GM23338 (cell line): ENCODE data around the gene PTGER4. TPM values are rescaled to one million over a fixed set of nuclear protein-coding genes. Genes with fewer than 3 reads are reported as not detected.

Source experiments
- ATAC-seq: fragments of 200-7000 bp; cut with Tn5 transposase; 3 replicates; pipeline ENCODE4 v1.9.1; 2020
- DNase-seq: peaks from one replicate; pipeline ENCODE4 v3.0.0-alpha.2; 2015; ENCODE audit warnings: low spot score
- H2AFZ ChIP-seq: fragments of 200-600 bp; sonication (generic); 2 replicates; pipeline ENCODE4 v1.8.0; 2016; ENCODE audit warnings: antibody characterized with exemption, mild to moderate bottlenecking, moderate library complexity
- H3F3A ChIP-seq: fragments of 200-600 bp; sonication (generic); replicated peaks from 2 replicates; pipeline ENCODE4 v1.8.0; 2017; ENCODE audit warnings: antibody characterized with exemption, mixed run types, low read depth
- H3K27ac ChIP-seq: fragments of 200-600 bp; sonication (generic); 2 replicates; pipeline ENCODE4 v1.6.1; 2016; ENCODE audit warnings: low read depth
- H3K27me3 ChIP-seq: fragments of 200-600 bp; sonication (generic); 2 replicates; pipeline ENCODE4 v1.8.0; 2016; ENCODE audit warnings: mild to moderate bottlenecking, mixed run types, moderate library complexity; ENCODE audit not compliant: insufficient read depth
- H3K36me3 ChIP-seq: fragments of 200-600 bp; sonication (generic); 2 replicates; pipeline ENCODE4 v1.8.0; 2016; ENCODE audit warnings: mild to moderate bottlenecking; ENCODE audit not compliant: insufficient read depth
- H3K4me1 ChIP-seq: fragments of 200-600 bp; sonication (generic); 2 replicates; pipeline ENCODE4 v1.8.0; 2016; ENCODE audit warnings: mild to moderate bottlenecking, moderate library complexity; ENCODE audit not compliant: insufficient read depth
- H3K4me2 ChIP-seq: fragments of 200-600 bp; sonication (generic); 2 replicates; pipeline ENCODE4 v1.7.1; 2017; ENCODE audit warnings: mixed run types
- H3K4me3 ChIP-seq: fragments of 200-600 bp; sonication (generic); 2 replicates; pipeline ENCODE4 v1.6.1; 2016; ENCODE audit warnings: mixed run types
- H3K79me2 ChIP-seq: fragments of 200-600 bp; sonication (generic); replicated peaks from 2 replicates; pipeline ENCODE4 v1.8.0; 2017; ENCODE audit warnings: mild to moderate bottlenecking; ENCODE audit not compliant: insufficient read depth
- H3K9me2 ChIP-seq: fragments of 200-600 bp; sonication (generic); 2 replicates; pipeline ENCODE4 v1.8.0; 2017; ENCODE audit not compliant: insufficient read depth
- H4K20me1 ChIP-seq: fragments of 200-600 bp; sonication (generic); replicated peaks from 2 replicates; pipeline ENCODE4 v1.8.0; 2017; ENCODE audit warnings: mild to moderate bottlenecking; ENCODE audit not compliant: insufficient read depth
- H3K27ac Mint-ChIP-seq: 2 replicates; pipeline ENCODE4 v1.8.0; 2020; ENCODE audit warnings: inconsistent platforms, mild to moderate bottlenecking, moderate library complexity, mixed read lengths
- H3K27me3 Mint-ChIP-seq: 3 replicates; pipeline ENCODE4 v1.8.0; 2022; ENCODE audit warnings: low read depth, mild to moderate bottlenecking, moderate library complexity, mixed read lengths, inconsistent platforms; ENCODE audit not compliant: insufficient read depth, poor library complexity
- H3K36me3 Mint-ChIP-seq: 3 replicates; pipeline ENCODE4 v1.8.0; 2021; ENCODE audit warnings: low read depth, mild to moderate bottlenecking, inconsistent platforms, moderate library complexity, mixed read lengths
- H3K4me1 Mint-ChIP-seq: 3 replicates; pipeline ENCODE4 v1.8.0; 2020; ENCODE audit warnings: mild to moderate bottlenecking, inconsistent platforms, mixed read lengths
- H3K4me3 Mint-ChIP-seq: 3 replicates; pipeline ENCODE4 v1.8.0; 2021; ENCODE audit warnings: moderate library complexity, mild to moderate bottlenecking, inconsistent platforms, mixed read lengths
- H3K9me3 Mint-ChIP-seq: 3 replicates; pipeline ENCODE4 v1.8.0; 2020; ENCODE audit warnings: moderate library complexity, mild to moderate bottlenecking, inconsistent platforms, mixed read lengths
- CREB1 ChIP-seq: fragments of 250-450 bp; sonication (Bioruptor Pico); IDR thresholded peaks from 2 replicates; pipeline ENCODE4 v1.5.0; 2020; ENCODE audit warnings: low read depth, mild to moderate bottlenecking, moderate library complexity
- EZH2 ChIP-seq: fragments of 200-600 bp; sonication (generic); IDR thresholded peaks from one replicate; pipeline ENCODE4 v1.8.0; 2017; ENCODE audit warnings: antibody characterized with exemption, mild to moderate bottlenecking, low read depth; ENCODE audit not compliant: unreplicated experiment
- EZH2phosphoT487 ChIP-seq: fragments of 200-600 bp; sonication (generic); IDR thresholded peaks from one replicate; pipeline ENCODE4 v1.8.1; 2018; ENCODE audit warnings: antibody characterized with exemption; ENCODE audit not compliant: unreplicated experiment
- JUNB ChIP-seq: IDR thresholded peaks from one replicate; pipeline ENCODE4 v1.6.1; 2016; ENCODE audit warnings: antibody characterized with exemption; ENCODE audit not compliant: unreplicated experiment
- NANOG ChIP-seq: IDR thresholded peaks from 2 replicates; pipeline ENCODE4 v1.6.1; 2016; ENCODE audit warnings: antibody characterized with exemption, borderline replicate concordance
- POLR2AphosphoS5 ChIP-seq: IDR thresholded peaks from 2 replicates; pipeline ENCODE4 v1.6.1; 2016; ENCODE audit warnings: antibody characterized with exemption, low read depth
- STAT1 ChIP-seq: IDR thresholded peaks from one replicate; pipeline ENCODE4 v1.6.1; 2016; ENCODE audit warnings: antibody characterized with exemption; ENCODE audit not compliant: unreplicated experiment
- ZNF114 ChIP-seq: fragments of 250-450 bp; sonication (Bioruptor Pico); IDR thresholded peaks from 2 replicates; pipeline ENCODE4 v1.5.0; 2020; ENCODE audit warnings: mild to moderate bottlenecking, moderate library complexity
- ZNF331 ChIP-seq: fragments of 250-450 bp; sonication (Bioruptor Pico); IDR thresholded peaks from 2 replicates; pipeline ENCODE4 v1.5.0; 2020; ENCODE audit warnings: low read depth, mild to moderate bottlenecking, moderate library complexity
- polyA plus RNA-seq: library from polyadenylated mRNA; unstranded; fragments of >200 nt; fragmentation: Nextera tagmentation; extraction: Ambion mirVana; gene quantifications from 2 replicates; pipeline ENCODE4 v1.2.1, GENCODE V29; 2016
- total RNA-seq: library from RNA; depleted of rRNA; stranded (reverse); fragments of >200 nt; shearing (Covaris generic); gene quantifications from 2 replicates; pipeline ENCODE4 v1.2.3, GENCODE V29; 2014
- TF ChIP-seq, protein P1 (sequence below): IDR thresholded peaks from one replicate; pipeline ENCODE4 v1.6.1; 2018; ENCODE audit warnings: antibody characterized with exemption; ENCODE audit not compliant: unreplicated experiment
- TF ChIP-seq, protein P2 (sequence below): IDR thresholded peaks from 2 replicates; pipeline ENCODE4 v1.6.1; 2016; ENCODE audit warnings: antibody characterized with exemption
- TF ChIP-seq, protein P3 (sequence below), 2 experiments: fragments of 200-600 bp in 1 of 2; sonication (generic) in 1 of 2; conservative IDR thresholded peaks; 2 replicates each; pipeline versions ENCODE4 v1.5.1 to v1.6.1; 2016 to 2017; ENCODE audit warnings: antibody characterized with exemption in 2 of 2, low read depth in 2 of 2, mild to moderate bottlenecking in 2 of 2, moderate library complexity in 1 of 2
- TF ChIP-seq, protein P4 (sequence below): fragments of 250-450 bp; sonication (Bioruptor Pico); IDR thresholded peaks from 2 replicates; pipeline ENCODE4 v1.5.0; 2020; ENCODE audit warnings: mild to moderate bottlenecking, moderate library complexity

Gene PTGER4
- total and polyA plus RNA-seq, 2 experiments from 2014 or later: 0.82 to 4.4 TPM

DNA sequence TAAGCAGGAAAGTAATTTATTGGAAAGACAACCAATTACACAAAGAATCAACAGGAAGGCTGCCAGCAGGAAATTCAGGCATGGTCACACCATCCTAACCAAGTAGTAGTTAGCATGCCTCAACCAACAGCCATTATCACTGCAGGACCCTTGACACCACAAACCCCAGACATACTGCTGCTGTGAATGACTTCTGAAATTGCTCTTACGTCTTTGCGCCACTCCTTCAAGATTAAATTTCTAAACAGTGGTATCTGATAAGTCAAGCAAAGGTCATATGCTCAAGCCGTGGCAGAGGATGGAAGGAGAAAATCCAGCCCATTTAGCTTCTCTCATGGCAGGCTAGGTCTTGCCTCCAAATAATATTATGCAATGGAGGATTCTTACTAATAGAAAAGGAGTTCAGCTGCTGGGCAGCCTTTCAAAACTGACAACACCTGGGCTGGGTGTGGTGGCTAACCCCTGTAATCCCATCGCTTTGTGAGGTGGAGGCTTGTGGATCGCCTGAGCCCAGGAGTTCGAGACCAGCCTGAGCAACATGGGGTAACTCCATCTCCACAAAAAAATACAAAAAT is 5.0 kb upstream of the PTGER4 start:
- H3K27me3 Mint-ChIP-seq: peaks cover 6% of the 10 kb centered on the region

More for the DNA sequence above, 5.0 kb upstream of the PTGER4 start:
- no peaks in the 10 kb centered on the region for H3K79me2 ChIP-seq
- no peak overlapping the region for H3K4me2 ChIP-seq
- DNase-seq: no peak
- H3K4me3 Mint-ChIP-seq: no peak overlapping the region
- peaks cover 10% of the 10 kb centered on the region for H3K27me3 ChIP-seq
- H3K36me3 Mint-ChIP-seq: no peaks in the 10 kb centered on the region
- no peaks in the 10 kb centered on the region for H3K36me3 ChIP-seq
- no peak overlapping the region for H3K4me3 ChIP-seq
- no peaks in the 10 kb centered on the region for H3K9me3 Mint-ChIP-seq
- no peak overlapping the region for H2AFZ ChIP-seq
- TF ChIP-seq, protein P1, sequence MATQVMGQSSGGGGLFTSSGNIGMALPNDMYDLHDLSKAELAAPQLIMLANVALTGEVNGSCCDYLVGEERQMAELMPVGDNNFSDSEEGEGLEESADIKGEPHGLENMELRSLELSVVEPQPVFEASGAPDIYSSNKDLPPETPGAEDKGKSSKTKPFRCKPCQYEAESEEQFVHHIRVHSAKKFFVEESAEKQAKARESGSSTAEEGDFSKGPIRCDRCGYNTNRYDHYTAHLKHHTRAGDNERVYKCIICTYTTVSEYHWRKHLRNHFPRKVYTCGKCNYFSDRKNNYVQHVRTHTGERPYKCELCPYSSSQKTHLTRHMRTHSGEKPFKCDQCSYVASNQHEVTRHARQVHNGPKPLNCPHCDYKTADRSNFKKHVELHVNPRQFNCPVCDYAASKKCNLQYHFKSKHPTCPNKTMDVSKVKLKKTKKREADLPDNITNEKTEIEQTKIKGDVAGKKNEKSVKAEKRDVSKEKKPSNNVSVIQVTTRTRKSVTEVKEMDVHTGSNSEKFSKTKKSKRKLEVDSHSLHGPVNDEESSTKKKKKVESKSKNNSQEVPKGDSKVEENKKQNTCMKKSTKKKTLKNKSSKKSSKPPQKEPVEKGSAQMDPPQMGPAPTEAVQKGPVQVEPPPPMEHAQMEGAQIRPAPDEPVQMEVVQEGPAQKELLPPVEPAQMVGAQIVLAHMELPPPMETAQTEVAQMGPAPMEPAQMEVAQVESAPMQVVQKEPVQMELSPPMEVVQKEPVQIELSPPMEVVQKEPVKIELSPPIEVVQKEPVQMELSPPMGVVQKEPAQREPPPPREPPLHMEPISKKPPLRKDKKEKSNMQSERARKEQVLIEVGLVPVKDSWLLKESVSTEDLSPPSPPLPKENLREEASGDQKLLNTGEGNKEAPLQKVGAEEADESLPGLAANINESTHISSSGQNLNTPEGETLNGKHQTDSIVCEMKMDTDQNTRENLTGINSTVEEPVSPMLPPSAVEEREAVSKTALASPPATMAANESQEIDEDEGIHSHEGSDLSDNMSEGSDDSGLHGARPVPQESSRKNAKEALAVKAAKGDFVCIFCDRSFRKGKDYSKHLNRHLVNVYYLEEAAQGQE: no peak
- TF ChIP-seq EZH2 (no peak), ZNF331 (CRISPR knock-in tag) (no peak), STAT1 (no peak), POLR2AphosphoS5 (no peak), NANOG (no peak), JUNB (no peak), ZNF114 (CRISPR knock-in tag) (no peak), CREB1 (CRISPR knock-in tag) (no peak), EZH2phosphoT487 (no peak)
- TF ChIP-seq, protein P2, sequence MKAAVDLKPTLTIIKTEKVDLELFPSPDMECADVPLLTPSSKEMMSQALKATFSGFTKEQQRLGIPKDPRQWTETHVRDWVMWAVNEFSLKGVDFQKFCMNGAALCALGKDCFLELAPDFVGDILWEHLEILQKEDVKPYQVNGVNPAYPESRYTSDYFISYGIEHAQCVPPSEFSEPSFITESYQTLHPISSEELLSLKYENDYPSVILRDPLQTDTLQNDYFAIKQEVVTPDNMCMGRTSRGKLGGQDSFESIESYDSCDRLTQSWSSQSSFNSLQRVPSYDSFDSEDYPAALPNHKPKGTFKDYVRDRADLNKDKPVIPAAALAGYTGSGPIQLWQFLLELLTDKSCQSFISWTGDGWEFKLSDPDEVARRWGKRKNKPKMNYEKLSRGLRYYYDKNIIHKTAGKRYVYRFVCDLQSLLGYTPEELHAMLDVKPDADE: no peak
- TF ChIP-seq, protein P3, sequence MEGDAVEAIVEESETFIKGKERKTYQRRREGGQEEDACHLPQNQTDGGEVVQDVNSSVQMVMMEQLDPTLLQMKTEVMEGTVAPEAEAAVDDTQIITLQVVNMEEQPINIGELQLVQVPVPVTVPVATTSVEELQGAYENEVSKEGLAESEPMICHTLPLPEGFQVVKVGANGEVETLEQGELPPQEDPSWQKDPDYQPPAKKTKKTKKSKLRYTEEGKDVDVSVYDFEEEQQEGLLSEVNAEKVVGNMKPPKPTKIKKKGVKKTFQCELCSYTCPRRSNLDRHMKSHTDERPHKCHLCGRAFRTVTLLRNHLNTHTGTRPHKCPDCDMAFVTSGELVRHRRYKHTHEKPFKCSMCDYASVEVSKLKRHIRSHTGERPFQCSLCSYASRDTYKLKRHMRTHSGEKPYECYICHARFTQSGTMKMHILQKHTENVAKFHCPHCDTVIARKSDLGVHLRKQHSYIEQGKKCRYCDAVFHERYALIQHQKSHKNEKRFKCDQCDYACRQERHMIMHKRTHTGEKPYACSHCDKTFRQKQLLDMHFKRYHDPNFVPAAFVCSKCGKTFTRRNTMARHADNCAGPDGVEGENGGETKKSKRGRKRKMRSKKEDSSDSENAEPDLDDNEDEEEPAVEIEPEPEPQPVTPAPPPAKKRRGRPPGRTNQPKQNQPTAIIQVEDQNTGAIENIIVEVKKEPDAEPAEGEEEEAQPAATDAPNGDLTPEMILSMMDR (conservative IDR thresholded peaks at IDR 0.05; ENCODE audit: low read depth in 2 of 2): no peak
- TF ChIP-seq, protein P4, sequence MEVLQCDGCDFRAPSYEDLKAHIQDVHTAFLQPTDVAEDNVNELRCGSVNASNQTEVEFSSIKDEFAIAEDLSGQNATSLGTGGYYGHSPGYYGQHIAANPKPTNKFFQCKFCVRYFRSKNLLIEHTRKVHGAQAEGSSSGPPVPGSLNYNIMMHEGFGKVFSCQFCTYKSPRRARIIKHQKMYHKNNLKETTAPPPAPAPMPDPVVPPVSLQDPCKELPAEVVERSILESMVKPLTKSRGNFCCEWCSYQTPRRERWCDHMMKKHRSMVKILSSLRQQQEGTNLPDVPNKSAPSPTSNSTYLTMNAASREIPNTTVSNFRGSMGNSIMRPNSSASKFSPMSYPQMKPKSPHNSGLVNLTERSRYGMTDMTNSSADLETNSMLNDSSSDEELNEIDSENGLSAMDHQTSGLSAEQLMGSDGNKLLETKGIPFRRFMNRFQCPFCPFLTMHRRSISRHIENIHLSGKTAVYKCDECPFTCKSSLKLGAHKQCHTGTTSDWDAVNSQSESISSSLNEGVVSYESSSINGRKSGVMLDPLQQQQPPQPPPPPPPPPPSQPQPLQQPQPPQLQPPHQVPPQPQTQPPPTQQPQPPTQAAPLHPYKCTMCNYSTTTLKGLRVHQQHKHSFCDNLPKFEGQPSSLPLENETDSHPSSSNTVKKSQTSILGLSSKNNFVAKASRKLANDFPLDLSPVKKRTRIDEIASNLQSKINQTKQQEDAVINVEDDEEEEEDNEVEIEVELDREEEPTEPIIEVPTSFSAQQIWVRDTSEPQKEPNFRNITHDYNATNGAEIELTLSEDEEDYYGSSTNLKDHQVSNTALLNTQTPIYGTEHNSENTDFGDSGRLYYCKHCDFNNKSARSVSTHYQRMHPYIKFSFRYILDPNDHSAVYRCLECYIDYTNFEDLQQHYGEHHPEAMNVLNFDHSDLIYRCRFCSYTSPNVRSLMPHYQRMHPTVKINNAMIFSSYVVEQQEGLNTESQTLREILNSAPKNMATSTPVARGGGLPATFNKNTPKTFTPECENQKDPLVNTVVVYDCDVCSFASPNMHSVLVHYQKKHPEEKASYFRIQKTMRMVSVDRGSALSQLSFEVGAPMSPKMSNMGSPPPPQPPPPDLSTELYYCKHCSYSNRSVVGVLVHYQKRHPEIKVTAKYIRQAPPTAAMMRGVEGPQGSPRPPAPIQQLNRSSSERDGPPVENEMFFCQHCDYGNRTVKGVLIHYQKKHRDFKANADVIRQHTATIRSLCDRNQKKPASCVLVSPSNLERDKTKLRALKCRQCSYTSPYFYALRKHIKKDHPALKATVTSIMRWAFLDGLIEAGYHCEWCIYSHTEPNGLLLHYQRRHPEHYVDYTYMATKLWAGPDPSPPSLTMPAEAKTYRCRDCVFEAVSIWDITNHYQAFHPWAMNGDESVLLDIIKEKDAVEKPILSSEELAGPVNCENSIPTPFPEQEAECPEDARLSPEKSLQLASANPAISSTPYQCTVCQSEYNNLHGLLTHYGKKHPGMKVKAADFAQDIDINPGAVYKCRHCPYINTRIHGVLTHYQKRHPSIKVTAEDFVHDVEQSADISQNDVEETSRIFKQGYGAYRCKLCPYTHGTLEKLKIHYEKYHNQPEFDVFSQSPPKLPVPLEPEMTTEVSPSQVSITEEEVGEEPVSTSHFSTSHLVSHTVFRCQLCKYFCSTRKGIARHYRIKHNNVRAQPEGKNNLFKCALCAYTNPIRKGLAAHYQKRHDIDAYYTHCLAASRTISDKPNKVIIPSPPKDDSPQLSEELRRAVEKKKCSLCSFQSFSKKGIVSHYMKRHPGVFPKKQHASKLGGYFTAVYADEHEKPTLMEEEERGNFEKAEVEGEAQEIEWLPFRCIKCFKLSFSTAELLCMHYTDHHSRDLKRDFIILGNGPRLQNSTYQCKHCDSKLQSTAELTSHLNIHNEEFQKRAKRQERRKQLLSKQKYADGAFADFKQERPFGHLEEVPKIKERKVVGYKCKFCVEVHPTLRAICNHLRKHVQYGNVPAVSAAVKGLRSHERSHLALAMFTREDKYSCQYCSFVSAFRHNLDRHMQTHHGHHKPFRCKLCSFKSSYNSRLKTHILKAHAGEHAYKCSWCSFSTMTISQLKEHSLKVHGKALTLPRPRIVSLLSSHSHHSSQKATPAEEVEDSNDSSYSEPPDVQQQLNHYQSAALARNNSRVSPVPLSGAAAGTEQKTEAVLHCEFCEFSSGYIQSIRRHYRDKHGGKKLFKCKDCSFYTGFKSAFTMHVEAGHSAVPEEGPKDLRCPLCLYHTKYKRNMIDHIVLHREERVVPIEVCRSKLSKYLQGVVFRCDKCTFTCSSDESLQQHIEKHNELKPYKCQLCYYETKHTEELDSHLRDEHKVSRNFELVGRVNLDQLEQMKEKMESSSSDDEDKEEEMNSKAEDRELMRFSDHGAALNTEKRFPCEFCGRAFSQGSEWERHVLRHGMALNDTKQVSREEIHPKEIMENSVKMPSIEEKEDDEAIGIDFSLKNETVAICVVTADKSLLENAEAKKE: no peak
- H3K4me1 ChIP-seq: peaks cover 8% of the 10 kb centered on the region
- no peaks in the 10 kb centered on the region for H4K20me1 ChIP-seq
- H3K9me2 ChIP-seq: no peaks in the 10 kb centered on the region
- ATAC-seq: no peak
- no peak overlapping the region for H3K27ac ChIP-seq
- 0 out of 2 replicates have a peak, but pooled peaks cover 5% of the 10 kb centered on the region for H3F3A ChIP-seq
- H3K4me1 Mint-ChIP-seq: peaks cover 20% of the 10 kb centered on the region
- H3K27ac Mint-ChIP-seq: no peak overlapping the region
